ENCODE data around the gene TMEM156.

TMEM156 gene

GRCh38 chr4:39032218-39033085 is at the start of gene TMEM156:
TMEM156 (minus strand) TSS chr4:39032409; CDS start chr4:39032313, 96 bp downstream.
- DNase-seq: peak; percentile 44 to 80 (median 69)

- DNase-seq: no peak
Observed at GRCh38 chr4:39078829-39079228, 46.6 kb upstream of the TMEM156 start.

DNA sequence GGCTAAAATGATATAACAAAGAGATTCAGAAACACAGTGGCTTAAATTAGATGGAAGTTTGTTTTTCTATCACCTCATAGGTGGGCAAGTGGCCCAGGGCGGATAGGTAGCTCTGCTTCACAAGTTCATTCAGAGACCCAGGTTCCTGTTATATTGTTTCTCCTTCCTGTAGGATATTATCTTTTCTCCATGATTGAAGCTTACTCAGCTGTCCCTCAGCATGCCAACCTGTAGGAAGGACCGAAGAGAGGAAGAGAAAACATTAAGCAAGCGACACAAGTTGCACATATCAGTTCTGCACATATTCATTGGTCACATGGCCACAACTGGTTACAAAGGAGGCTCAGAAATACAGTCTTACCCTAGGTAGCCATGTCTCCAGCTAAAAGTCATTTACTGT is 36.7 kb upstream of the TMEM156 start:
- DNase-seq: peak in 2 of 3 donors; percentile 8 to 14

DNA sequence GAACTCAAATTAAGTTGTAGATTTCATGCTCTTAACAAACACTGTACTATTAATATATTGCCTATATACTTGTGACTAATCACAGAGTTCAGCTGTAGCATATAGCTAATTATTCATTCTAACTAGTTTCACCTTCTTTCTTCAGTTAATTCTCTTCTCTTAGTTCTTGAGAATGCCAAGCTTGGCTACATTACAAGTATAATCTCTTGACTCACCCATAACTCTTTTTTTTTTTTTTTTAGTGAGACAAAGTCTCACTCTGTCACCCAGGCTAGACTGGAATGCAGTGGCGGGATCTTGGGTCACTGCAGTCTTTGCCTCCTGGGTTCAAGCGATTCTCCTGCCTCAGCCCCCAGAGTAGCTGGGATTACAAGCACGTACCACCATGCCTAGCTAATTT is 35.2 kb upstream of the TMEM156 start:
- no peak for DNase-seq

GRCh38 chr4:39067031-39067430 is 34.8 kb upstream of the TMEM156 start:
- DNase-seq: no peak

DNA sequence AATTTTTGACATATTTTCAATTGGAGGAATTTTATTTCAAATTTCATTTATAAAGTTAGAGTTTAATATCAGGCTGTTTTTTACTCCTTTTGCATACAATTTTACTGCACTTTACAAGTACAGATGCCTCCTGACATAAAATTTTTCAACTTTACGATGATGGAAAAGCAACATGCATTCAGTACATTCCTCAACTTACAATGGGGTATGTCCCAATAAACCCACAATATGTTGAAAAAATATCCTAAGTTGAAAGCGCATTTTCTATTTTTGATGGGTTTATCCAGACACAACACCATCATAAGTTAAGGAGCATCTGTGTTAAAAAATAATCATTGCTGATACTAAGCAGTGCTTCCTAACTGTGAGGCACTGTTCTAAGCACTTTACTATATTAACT is 34.2 kb upstream of the TMEM156 start:
- no peak for DNase-seq

DNA sequence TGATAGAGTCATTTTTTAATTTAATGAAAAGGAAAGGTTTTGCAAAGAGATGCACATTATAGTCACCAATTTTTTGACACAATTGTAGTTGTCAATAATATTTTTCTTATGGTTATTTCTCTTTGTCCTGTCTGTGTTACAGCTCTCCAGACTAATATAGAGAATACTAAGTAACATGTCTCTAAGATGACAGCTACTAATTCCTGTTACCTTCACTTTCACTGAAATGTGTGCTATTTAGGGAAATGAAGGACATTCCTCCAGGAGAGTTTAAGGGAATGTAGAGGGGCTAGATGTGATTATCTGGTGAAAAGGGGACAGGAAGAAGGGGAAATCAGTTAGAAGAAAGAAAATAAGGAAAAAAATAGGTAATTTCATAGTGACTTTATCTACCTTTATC is 31.2 kb upstream of the TMEM156 start:
- no peak for DNase-seq

DNA sequence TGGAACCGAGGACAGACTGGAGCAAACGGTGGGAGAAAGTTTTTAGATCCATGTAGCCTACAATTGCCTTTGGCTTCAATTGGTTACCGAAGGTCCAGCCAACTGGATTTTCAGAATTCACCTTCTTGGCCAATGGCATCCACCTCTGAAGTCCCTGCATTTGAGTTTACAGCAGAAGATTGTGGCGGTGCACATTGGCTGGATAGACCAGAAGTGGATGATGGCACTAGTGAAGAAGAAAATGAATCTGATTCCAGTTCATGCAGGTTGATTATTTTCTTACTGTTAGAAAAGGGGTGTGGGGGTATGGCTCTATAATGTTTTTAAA is 30.5 kb upstream of the TMEM156 start:
- DNase-seq: no peak

- no peak for DNase-seq
Observed at GRCh38 chr4:39062094-39062769, 30.0 kb upstream of the TMEM156 start, which contains the start of gene KLHL5. KLHL5 (plus strand) TSS chr4:39062232; CDS start chr4:39062653, 421 bp downstream.

GRCh38 chr4:39061457-39061856 is 29.2 kb upstream of the TMEM156 start:
- DNase-seq: no peak

DNA sequence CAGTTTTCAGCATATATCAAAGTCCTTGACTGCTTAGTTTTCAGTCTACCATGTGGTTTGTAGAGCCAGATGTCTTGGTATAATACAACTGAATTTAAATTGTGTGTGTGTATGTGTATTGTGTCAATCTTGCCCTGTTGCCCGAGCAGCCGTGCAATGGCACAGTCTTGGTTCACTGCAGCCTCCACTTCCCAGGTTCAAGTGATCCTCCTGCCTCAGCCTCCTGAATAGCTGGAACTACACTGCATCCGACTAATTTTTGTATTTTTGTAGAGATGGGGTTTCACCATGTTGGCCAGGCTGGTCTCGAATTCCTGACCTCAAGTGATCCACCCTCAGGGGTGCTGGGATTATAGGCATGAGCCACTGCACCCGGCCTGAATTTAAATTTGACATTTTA is 23.8 kb upstream of the TMEM156 start:
- DNase-seq: no peak

GRCh38 chr4:39054497-39054896 is 22.3 kb upstream of the TMEM156 start:
- no peak for DNase-seq

DNA sequence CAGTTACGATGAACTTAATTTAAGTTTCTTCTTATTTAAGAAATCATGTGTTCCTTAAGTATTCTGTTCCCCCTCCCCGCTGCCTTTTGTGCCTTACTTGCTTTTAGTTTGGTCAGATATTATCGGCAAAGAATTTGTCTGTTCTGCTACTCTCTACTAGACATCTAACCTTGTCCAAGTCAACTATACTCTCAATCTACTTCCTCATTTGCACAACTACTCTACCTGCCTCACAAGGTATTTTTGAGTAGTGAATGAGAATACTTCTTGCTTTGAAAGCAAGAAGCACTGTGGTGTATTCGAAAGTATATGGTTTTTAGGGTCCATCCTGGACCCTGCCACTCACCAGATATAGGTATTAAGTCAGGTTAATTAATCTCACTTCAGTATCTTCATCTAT is 21.8 kb upstream of the TMEM156 start:
- no peak for DNase-seq

DNA sequence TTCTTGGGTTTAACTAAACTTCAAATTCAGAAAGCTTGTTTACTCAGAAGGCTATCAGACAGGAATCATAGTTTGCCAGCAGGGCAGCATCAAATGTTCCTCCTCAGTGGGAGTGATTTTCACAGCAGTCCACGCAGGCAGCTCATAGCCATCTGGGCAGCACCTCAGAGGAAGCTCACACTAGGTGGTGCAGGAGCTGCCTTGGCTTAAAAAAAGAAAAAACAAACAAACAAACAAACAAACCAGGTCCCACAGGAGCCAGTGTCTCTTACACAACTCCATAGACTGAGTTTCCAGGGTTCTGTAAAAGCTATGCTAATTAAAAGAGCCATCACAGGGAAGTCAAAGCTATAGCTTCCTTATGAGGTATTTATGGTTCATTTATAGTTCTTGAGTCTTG is 19.3 kb upstream of the TMEM156 start:
- no peak for DNase-seq

DNA sequence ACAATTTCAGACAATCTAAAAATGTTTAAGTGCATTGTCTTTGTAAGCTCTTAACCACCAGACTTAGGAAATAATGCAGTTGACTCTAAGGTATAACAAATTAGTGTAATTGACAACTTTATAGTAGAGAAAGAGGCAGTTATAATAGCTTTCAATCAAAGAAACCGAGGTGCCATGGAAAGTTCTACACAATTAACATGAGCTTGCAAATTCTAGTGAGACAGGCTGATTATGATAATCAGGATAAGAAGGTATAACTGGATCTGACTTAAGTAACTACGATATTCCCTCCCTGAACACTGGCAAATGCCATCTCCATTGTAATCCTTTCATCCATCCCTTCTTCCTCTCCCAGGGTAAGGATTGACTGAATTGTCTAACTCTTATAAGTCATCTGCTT is 18.4 kb upstream of the TMEM156 start:
- no peak for DNase-seq

- peak; percentile 12 to 43 (median 24) for DNase-seq
Observed at GRCh38 chr4:39048311-39048710, 16.1 kb upstream of the TMEM156 start.

- DNase-seq: peak in 2 of 3 donors; percentile 24 to 37
Observed at GRCh38 chr4:39047681-39048080, 15.5 kb upstream of the TMEM156 start.

DNA sequence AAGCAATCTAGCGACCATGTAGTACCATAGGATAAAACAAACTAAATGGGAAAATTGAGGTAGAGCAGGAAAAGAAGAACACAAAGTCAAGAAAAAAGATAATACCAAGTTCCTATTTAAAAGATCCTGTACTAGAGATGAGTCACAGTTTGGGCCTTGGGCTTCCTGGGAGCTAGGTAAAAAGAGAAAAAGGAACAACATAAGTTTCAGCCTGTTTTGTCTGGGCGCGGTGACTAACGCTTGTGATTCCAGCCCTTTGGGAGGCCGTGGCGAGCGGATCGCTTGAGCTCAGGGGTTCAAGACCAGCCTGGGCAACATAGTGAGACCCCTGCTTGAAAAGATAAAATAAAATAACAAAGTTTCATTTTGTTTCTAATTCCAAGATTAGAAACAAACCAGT is 14.0 kb upstream of the TMEM156 start:
- peak; percentile 85 to 88 (median 87) for DNase-seq

- DNase-seq: peak; percentile 21 to 58 (median 41)
Observed at GRCh38 chr4:39045827-39046221, 13.6 kb upstream of the TMEM156 start.

GRCh38 chr4:39044956-39045826 is 13.0 kb upstream of the TMEM156 start:
- peak; percentile 61 to 84 (median 61) for DNase-seq

DNA sequence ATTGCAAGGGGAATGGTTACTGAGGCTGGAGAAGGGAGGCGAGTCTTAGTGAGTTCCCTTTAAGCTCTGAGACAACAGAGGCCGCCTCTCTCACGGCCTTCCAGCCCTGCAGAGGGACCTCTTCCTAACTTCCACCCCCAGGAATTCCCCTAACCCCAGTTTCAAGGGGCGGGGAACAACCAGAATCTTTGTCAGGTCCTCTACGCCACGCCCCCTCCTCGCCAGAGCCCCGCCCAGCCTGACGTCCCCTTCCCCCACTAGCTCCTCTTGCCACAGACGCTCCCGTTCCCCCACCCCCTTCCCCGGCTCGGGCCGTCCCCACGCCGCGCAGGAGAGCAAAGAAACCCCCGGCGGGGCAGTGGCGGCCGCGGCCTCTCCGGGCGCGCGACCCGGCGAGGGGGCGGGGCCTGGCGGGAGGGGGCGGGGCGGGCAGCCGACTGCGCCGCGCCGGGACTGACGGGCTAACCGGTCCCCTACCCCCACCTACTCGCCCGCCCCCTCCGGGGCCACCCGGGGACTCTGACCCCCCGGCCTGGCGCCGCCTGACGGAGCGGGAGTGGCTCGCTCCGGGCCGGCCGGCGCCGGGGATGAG is 12.3 kb upstream of the TMEM156 start:
- DNase-seq: peak; percentile 99

- peak; percentile 38 to 66 (median 60) for DNase-seq
Observed at GRCh38 chr4:39043861-39044363, 11.7 kb upstream of the TMEM156 start.
